Brain microvascular endothelial cell (primary cell): ENCODE measurements around the gene SLC44A5.
"Not testable (repeated sequence)": the region's sequence is repeated elsewhere in the genome, so short reads cannot be mapped to it uniquely, and the experiment has no call there.

Experiments used
- DNase-seq: peaks from one replicate; pipeline ENCODE4 v3.0.0-alpha.2; 2020
- H3K27ac ChIP-seq: fragments of 250-450 bp; sonication (Bioruptor Pico); 2 replicates; pipeline ENCODE4 v1.5.1; 2020; ENCODE audit warnings: mild to moderate bottlenecking, moderate library complexity
- H3K27me3 ChIP-seq: fragments of 250-450 bp; sonication (Bioruptor Pico); replicated peaks from 2 replicates; pipeline ENCODE4 v1.5.1; 2020; ENCODE audit warnings: mild to moderate bottlenecking
- H3K36me3 ChIP-seq: fragments of 250-450 bp; sonication (Bioruptor Pico); replicated peaks from 2 replicates; pipeline ENCODE4 v1.5.1; 2020; ENCODE audit warnings: mild to moderate bottlenecking
- H3K4me3 ChIP-seq: 2 replicates; pipeline ENCODE4 v1.5.1; 2011; ENCODE audit warnings: low read depth, mild to moderate bottlenecking, control low read depth, low read length, moderate library complexity
- CTCF ChIP-seq: IDR thresholded peaks from 2 replicates; pipeline ENCODE4 v1.5.1; 2011; ENCODE audit warnings: low read depth, mild to moderate bottlenecking, moderate library complexity, low read length, control low read depth, inconsistent platforms; ENCODE audit errors: missing control alignments
- in situ Hi-C: cut with HindIII; loops from 2 replicates; pipeline ENCODE4 v1.10.0; 2017; ENCODE audit warnings: low sequenced_read_pairs, low pct_ligation_motif_present

The SLC44A5 gene

GRCh38 chr1:75421371-75421770 lies 189.5 kb downstream of the SLC44A5 start:
- DNase-seq = no peak
- in situ Hi-C loops = no loop called here
- TF ChIP-seq CTCF = no peak

DNA sequence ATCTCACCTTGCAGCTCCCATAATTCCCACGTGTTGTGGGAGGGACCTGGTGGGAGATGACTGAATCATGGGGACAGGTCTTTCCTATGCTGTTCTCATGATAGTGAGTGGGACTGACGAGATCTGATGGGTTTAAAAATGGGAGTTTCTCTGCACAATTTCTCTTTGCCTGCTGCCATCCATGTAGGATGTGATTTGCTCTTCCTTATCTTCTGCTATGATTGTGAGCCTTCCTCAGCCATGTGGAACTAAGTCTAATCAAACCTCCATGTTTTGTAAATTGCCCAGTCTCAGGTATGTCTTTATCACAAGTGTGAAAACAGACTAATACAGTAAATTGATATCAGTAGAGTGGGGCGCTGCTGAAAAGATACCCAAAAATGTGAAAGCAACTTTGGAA lies 195.7 kb downstream of the SLC44A5 start:
- in situ Hi-C loops = no loop called here
- H3K27ac ChIP-seq = no peak overlapping the region
- no peaks in the 10 kb centered on the region for H3K36me3 ChIP-seq
- TF ChIP-seq CTCF = no peak
- H3K27me3 ChIP-seq = no peaks in the 10 kb centered on the region
- DNase-seq = no peak
- no peak overlapping the region for H3K4me3 ChIP-seq

More at GRCh38 chr1:75421371-75421770, 189.5 kb downstream of the SLC44A5 start:
- Histone ChIP-seq H3K4me3 (no peak overlapping the region), H3K27me3 (no peaks in the 10 kb centered on the region), H3K36me3 (no peaks in the 10 kb centered on the region), H3K27ac (no peak overlapping the region)

DNA sequence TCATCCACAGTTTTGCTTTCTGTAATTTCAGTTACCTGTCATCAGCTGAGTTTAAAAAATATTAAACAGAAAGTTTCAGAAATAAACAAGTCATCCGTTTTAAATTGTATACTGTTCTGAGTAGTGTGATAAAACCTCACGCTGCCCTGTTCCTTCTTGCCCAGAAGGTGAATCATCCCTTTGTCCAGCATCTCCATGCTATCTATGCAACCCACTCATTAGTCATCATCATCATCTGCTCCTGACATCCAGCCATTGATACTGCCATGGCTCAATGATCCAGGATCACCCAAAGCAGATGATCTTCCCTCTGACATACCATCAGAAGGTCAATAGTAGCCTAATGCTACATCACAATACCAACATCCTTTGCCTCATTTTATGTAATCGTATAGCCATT lies 198.3 kb downstream of the SLC44A5 start:
- Histone ChIP-seq H3K27ac (no peak overlapping the region), H3K36me3 (no peaks in the 10 kb centered on the region), H3K4me3 (no peak overlapping the region), H3K27me3 (no peaks in the 10 kb centered on the region)
- DNase-seq = no peak
- TF ChIP-seq CTCF = no peak
- in situ Hi-C loops = no loop called here

- H3K4me3 ChIP-seq, H3K27me3 ChIP-seq, H3K36me3 ChIP-seq, H3K27ac ChIP-seq, DNase-seq, in situ Hi-C loops: not testable (repeated sequence)
Measured at GRCh38 chr1:75404681-75405080, 206.2 kb downstream of the SLC44A5 start.

DNA sequence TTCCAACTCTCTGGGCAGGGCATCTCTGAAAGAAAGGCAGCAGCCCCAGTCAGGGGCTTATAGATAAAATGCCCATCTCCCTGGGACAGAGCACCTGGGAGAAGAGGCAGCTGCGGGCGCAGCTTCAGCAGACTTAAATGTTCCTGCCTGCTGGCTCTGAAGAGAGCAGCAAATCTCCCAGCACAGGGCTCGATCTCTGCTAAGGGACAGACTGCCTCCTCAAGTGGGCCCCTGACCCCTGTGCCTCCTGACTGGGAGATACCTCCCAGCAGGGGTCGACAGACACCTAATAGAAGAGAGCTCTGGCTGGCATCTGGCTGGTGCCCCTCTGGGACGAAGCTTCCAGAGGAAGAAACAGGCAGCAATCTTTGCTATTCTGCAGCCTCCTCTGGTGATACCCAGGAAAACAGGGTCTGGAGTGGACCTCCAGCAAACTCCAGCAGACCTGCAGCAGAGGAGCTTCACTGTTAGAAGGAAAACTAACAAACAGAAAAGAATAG lies 207.7 kb downstream of the SLC44A5 start:
- H3K27me3 ChIP-seq, H3K36me3 ChIP-seq, DNase-seq, H3K27ac ChIP-seq, H3K4me3 ChIP-seq, in situ Hi-C loops: not testable (repeated sequence)

DNA sequence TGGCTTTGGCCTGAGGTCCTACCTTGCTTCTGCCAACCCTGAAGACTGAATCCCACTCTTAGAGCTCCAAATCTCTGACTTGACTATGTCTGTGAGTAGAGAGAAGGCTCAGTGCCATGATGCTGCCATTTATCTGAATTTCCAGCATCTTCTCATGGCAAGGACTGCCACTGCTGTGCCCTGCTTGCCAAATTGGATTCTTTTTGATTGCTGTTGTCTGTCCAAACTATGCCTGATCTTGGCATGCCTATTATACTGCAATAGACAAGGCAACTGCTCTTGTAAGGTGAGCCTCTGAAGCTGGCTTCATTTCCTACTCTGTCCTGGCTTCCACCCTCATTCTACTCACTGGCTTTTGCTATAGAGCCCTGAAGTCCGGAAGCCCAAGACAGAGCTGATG lies 210.2 kb downstream of the SLC44A5 start:
- in situ Hi-C loops = no loop called here
- no peak for DNase-seq

More for the DNA sequence above, 210.2 kb downstream of the SLC44A5 start:
- no peak overlapping the region for H3K4me3 ChIP-seq
- no peak overlapping the region for H3K27ac ChIP-seq
- H3K27me3 ChIP-seq = no peaks in the 10 kb centered on the region
- H3K36me3 ChIP-seq = no peaks in the 10 kb centered on the region
- TF ChIP-seq CTCF = no peak
